Right lung (tissue), 10 donors: ENCODE results near the gene KRTAP22-1. TPM values are rescaled to one million over a fixed set of nuclear protein-coding genes. Genes with fewer than 3 reads are reported as not detected.

Source experiments
- DNase-seq, 2 donors: peaks; one replicate each; pipeline ENCODE4 v3.0.0-alpha.2; 2013
- long read RNA-seq, 8 donors: transcript quantifications; one replicate each; lab custom pipeline, GENCODE V29; 2026
- polyA plus RNA-seq, 5 donors: library from polyadenylated mRNA; unstranded; fragments of 120-200 nt; gene quantifications; one replicate each; pipeline versions ENCODE4 v1.2.1 to v1.2.3, GENCODE V29; 2013; ENCODE audit warnings: inconsistent platforms in 1 of 5, low replicate concordance in 1 of 5; ENCODE audit not compliant: insufficient read length in 5 of 5, insufficient read depth in 1 of 5

Gene KRTAP22-1
- not detected for polyA plus RNA-seq
- long read RNA-seq, donor 1: 0 reads
- long read RNA-seq, donor 2: 0 reads
- long read RNA-seq, donor 3: 0 reads
- long read RNA-seq, donor 4: 0 reads
- long read RNA-seq, donor 5: 0 reads
- long read RNA-seq, donor 6: 0 reads
- long read RNA-seq, donor 7: 0 reads
- long read RNA-seq, donor 8: 0 reads

DNA sequence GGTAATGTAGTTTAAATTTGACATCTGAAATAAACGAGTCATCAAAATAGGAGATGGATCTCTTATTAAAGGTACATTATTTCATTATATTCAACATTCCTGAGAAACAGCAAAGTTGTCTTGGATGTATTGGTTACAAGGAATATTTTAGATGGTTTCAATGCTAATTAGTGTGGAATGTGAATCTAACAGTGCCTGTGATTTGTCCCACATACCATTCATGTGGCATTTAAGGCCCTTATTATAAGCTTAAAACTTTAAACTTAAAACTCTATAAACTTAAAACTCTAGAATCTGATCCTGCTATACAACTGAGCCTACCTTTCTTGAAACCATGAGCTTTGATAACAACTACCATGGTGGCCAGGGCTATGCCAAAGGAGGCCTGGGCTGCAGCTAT lies at the start of gene KRTAP22-1:
TSS of gene KRTAP22-1 (plus strand) at position 301 of the 400 bp plus-strand sequence.
- DNase-seq: no peak

DNA sequence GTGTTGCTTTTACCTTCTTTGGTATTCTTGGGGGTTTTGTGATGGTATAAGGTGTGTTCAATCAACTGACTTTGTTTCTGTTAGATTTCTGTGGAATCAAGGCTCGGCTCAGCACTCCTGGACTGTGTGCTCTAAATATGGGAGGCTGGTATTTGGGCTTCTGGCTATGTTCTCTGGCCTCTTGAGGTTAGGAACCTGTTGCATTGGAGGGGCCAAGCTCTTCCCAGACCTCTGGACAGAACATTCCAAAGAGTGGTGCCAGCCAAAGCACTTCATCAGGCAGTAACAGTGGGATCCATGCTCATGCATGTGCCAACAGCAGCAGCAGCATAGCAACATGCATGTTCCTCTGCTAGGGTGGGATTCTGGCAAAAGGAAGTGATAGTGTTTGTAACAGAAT lies 48.1 kb upstream of the KRTAP22-1 start:
- DNase-seq: no peak

DNA sequence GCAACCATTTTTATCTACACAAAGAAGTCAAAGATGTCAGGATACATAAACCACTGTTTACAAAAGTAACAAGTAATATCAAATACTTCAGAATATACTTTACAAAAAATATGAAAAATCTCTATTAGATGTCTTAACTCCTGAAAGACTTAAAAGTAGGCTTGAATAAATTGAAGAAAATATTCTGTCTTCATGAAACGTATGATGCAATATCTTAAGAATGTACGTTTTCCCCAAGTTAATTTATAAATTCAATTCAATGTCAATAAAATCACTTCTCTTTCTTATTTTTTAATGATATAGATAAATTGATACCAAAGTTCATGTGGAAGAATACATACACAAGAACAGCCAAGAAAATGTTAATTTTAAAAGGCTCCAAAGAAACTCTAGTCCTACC lies 45.8 kb upstream of the KRTAP22-1 start:
- DNase-seq: no peak

DNA sequence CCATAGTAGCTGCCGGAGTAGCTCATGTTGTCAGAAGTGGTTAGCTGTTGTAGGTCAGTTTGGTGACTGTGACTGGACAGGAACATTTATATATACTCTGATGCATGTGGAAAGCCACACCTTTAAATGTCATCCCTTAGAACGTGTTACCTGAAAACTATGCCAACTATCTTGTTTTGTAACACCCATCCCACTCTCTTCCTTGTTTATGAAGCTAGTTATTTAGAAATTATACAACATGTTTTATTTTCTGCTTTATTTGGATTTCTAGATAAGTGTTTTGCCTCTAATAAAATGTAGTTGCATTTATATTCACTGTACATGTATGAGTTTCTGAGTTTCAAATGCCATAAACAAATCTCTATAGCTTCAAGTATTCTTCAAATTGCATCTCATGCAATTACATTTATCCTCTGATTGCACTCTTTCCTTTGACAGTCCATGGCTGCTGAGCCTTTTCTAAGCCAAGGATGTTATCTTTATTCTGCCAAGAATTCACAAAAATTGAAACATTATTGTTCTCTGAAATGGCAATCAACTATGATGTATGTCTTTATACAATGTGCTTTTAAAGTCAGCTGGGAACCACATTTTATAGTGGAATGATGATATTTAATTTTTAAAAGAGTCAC lies 39.5 kb upstream of the KRTAP22-1 start, which contains the start of gene KRTAP19-7:
TSS of gene KRTAP19-7 (minus strand) at position 51 of the 632 bp plus-strand sequence. CDS start at position 26, 25 bp downstream.
- DNase-seq: no peak

- no peak for DNase-seq
These were observed 38.9 kb upstream of the KRTAP22-1 start for GRCh38 chr21:30561957-30562356.

- DNase-seq: no peak
These were observed 37.8 kb upstream of the KRTAP22-1 start for GRCh38 chr21:30563072-30563471.

DNA sequence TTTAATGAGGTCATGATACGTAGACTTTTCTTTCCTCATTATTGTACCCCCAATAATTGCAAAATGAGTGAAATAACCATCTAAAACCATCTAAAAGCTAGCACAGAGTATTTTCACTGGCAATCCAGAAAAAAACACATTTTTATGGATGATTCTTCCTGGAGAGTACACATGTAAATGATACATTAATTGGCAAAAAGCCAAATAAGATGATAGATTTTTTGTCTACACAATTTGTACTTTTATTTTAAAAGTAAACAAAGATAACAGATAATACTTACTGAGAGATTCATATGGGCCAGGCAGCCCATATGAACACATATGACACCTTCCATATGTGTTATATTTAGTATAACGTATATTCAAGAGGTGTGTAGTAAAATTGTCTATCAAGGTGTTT lies 37.3 kb upstream of the KRTAP22-1 start:
- no peak for DNase-seq

DNA sequence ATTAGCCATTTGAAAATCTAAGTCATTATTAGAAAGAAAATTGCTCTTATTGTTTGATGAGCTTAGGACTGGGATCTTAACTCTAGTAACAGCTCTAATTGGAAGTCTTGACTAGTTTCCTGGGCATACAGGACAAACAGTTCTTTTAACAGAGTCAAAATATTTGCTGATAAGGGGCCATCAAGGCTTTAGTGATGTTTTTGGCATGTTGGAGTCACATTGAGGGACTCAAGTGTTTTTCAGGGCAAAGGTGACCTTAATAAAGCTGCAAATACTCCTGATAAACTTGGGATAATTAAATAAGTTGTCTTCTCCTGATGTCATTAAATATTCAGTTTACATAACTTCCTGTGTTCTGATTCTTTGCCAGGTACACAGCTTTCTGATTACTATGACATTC lies 33.3 kb upstream of the KRTAP22-1 start:
- no peak for DNase-seq

DNA sequence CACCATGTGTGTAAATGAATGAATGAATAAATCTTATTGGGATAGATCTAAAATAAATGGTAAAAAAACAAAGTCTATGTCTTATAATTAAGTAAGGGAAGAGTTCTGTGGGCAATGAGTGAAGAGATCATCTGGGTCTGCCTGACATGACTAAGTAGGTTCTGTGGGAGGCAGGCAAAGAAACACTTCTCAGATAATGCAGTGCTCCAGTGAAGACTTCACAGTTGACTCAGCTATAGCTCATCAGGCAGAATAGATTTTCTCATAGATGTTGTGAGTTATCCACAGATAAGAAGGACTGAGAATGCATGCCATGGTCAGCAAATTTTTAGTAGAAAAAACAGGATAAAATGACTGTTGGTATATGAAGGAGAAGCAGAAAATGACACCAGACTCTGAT lies 23.1 kb upstream of the KRTAP22-1 start:
- no peak for DNase-seq

DNA sequence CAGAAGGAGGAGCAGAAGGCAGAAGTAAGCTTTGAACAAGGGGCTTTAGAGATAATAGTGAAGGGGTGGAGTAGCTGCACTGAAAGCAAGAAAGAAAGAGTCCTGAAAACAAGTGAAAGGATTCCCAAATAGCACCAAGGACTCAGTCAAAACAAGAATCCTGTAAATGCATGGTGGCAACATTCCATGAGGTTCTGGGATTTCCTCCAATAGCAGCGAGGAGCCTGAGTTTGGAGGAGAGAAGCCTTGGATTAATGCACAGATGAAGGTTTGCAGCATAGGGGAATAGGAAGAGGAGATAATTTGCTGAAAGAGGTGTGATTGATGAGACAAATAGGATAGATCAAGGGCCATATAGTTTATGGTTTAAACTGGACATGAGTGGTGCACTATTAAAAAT lies 21.5 kb upstream of the KRTAP22-1 start:
- DNase-seq: no peak

- DNase-seq: no peak
These were observed 20.8 kb upstream of the KRTAP22-1 start for GRCh38 chr21:30580132-30580531.

DNA sequence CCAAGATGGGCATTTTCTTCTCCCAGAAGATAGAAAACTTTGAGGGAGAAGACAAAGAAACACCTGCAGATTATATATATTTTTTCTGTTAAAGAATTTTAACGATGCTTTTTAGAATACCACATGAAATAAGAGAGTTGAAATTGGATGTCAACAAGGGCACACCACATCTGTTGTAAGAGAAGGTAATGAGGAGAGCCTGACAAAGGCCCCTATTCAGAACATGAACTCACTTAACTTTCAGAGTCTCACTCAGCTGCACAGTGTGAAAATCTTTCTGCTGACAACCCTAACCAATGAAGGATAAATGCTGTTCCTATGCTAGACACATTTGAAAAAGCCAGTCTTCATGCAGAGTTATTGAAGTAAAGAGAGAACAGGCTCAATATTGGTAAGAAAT lies 18.0 kb upstream of the KRTAP22-1 start:
- no peak for DNase-seq

GRCh38 chr21:30590297-30590696 lies 10.6 kb upstream of the KRTAP22-1 start, which contains the start of gene KRTAP22-2:
Gene KRTAP22-2 (minus strand): TSS chr21:30590397.
- no peak for DNase-seq

- DNase-seq: no peak
These were observed 8.7 kb upstream of the KRTAP22-1 start, which contains the start of gene KRTAP6-3 for GRCh38 chr21:30592140-30592539. Gene KRTAP6-3 (plus strand): TSS chr21:30592440. CDS start chr21:30592446, 6 bp downstream.

GRCh38 chr21:30598802-30599201 lies 2.1 kb upstream of the KRTAP22-1 start, which contains the start of gene KRTAP6-2:
Gene KRTAP6-2 (minus strand): TSS chr21:30598902. CDS start chr21:30598874, 28 bp downstream.
- no peak for DNase-seq

- DNase-seq: no peak
These were observed 5.1 kb downstream of the KRTAP22-1 start for GRCh38 chr21:30605968-30606367.

DNA sequence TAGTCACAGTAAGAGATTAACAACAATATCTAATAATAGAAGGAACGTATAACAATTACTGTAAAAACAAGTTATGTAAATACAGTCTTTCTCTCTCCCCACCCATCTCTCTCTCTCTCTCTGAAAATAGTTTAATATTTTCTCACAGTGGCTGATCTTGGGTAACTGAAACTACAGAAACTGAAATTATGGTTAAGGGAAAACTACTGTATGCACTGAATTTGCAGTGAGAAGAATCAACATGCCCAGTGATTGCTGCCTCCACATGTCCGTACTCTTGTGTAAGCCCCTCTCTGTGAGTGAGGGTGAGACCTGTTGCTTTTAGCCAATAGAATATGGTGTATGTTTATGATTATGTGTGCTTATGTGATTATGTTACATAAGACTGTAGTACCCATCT lies 11.2 kb downstream of the KRTAP22-1 start:
- DNase-seq: no peak

- no peak for DNase-seq
These were observed 12.9 kb downstream of the KRTAP22-1 start, which contains the start of gene KRTAP6-1 for GRCh38 chr21:30613836-30614235. Gene KRTAP6-1 (minus strand): TSS chr21:30613930. CDS start chr21:30613904, 26 bp downstream.

- DNase-seq: no peak
These were observed 14.3 kb downstream of the KRTAP22-1 start for GRCh38 chr21:30615199-30615598.

DNA sequence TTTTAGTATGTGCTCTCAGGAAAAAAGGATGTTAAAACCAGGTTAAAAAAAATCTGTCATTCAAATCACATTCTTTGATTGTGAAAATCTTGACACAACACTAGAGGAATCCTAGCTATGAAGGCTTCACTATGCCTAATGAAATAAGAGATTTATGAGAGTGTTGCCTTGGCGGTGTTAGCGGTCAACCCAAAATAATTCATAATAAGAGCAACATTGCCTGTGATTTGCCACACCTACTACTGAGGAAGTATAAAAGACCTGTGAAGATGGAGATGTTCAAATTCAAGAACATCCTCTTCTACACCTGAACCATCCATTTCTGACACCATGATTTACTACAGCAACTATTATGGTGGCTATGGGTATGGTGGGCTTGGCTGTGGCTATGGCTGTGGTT lies 15.2 kb downstream of the KRTAP22-1 start, which contains the start of gene KRTAP20-1:
TSS of gene KRTAP20-1 (plus strand) at position 301 of the 400 bp plus-strand sequence. CDS start at position 331, 30 bp downstream.
- no peak for DNase-seq

DNA sequence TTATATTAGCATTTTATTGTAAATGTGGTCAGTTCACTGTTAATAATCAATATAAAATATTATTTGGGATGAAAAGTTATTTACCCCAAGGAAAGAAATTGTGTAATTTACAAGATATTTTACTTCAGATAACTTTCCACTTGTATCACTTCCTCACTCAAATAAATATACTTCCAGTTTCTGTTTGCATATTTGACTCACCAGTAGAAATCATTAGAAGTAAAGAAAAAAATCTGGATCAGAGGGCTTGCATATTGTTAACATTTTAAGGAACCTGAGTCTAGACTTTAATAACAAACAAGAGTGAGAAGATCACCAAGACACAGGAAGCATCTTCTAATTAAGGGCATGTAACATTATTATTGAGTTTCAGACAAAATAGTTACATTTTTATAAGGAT lies 19.2 kb downstream of the KRTAP22-1 start:
- no peak for DNase-seq

DNA sequence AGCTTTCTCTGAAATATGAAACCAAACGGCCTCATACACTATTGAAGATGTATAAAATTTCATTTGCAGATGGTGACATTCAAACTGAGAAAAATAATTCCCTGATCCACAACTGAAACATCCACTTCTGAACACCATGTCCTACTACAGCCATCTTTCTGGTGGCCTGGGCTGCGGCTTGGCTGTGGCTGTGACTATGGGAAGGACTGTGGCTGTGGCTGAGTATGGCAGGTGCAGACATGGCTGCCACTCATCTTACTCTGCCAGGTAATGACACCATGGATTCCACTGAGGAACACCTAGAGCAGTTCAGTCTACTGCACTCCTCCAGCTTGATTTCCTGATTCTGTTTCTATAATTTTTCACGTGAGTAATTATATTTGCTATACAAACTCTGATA lies 19.6 kb downstream of the KRTAP22-1 start, which contains the start of gene KRTAP20-4:
TSS of gene KRTAP20-4 (plus strand) at position 106 of the 400 bp plus-strand sequence.
- DNase-seq: no peak

DNA sequence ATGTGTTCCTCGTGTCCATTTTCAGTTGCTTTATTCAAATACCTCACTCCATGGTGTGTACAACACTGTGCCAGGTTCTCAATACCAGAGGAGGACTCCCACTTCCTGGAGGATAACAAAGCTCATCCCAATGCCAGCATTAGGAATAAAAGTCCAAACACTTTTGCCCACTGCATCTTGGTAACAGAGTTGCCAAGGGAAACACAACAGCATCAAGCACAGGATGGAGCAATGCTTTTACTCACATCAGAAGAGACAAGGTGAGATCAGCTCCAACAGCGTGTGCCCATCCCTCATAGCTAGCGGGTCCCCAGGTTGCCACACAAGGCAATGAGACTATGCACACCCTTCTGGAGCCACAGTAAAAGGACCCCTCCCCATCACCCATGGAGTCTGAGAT lies 22.5 kb downstream of the KRTAP22-1 start:
- no peak for DNase-seq
